Hepatocyte (in vitro differentiated cells): ENCODE measurements around the gene TOP3B.
A peak's percentile ranks its signal among the peaks of the same experiment; 100 is the strongest.

Experiments
- EZH2 ChIP-seq: fragments of 200-600 bp; sonication (generic); IDR thresholded peaks from 2 replicates; pipeline ENCODE4 v1.6.1; 2016; ENCODE audit warnings: antibody characterized with exemption, mild to moderate bottlenecking, borderline replicate concordance
- TF ChIP-seq, protein P1 (sequence below): fragments of 200-600 bp; sonication (generic); IDR thresholded peaks from 2 replicates; pipeline ENCODE4 v1.5.1; 2016; ENCODE audit warnings: antibody characterized with exemption, mild to moderate bottlenecking; ENCODE audit not compliant: poor library complexity

DNA sequence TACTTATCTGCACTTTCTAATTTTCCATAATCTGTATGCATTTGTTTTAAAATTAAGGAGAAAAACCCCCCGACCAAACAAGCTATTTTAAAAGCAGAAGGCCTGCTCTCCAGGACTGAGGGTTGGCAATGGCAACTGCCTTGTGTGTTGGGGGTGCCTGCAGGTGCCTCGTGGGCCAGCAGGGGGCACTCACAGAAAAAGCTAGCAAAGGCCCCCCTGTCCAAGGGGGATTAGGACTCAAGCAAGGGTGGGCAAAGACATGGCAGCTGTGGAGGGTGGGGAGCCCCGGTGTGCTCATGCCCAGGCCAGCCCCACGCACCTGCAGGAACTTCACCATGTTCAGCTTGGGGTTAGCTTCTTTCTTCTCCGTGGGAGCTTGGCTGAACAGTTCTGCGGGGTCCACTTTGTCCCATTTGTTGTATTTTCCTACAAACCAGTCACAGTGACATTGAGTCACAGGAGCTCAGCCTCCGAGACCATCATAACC lies 10.3 kb downstream of the TOP3B start:
- TF ChIP-seq, protein P1, sequence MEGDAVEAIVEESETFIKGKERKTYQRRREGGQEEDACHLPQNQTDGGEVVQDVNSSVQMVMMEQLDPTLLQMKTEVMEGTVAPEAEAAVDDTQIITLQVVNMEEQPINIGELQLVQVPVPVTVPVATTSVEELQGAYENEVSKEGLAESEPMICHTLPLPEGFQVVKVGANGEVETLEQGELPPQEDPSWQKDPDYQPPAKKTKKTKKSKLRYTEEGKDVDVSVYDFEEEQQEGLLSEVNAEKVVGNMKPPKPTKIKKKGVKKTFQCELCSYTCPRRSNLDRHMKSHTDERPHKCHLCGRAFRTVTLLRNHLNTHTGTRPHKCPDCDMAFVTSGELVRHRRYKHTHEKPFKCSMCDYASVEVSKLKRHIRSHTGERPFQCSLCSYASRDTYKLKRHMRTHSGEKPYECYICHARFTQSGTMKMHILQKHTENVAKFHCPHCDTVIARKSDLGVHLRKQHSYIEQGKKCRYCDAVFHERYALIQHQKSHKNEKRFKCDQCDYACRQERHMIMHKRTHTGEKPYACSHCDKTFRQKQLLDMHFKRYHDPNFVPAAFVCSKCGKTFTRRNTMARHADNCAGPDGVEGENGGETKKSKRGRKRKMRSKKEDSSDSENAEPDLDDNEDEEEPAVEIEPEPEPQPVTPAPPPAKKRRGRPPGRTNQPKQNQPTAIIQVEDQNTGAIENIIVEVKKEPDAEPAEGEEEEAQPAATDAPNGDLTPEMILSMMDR = peak; percentile 71
- TF ChIP-seq EZH2 = no peak
